Breast epithelium (tissue), 3 donors: ENCODE measurements around the gene SYT14.

Source experiments
- POLR2A ChIP-seq: fragments of 450-650 bp; IDR thresholded peaks from one replicate; pipeline ENCODE4 v1.6.1; 2016; ENCODE audit warnings: antibody characterized with exemption, mild to moderate bottlenecking, moderate library complexity
- POLR2AphosphoS5 ChIP-seq, 3 donors: sonication (generic); formaldehyde crosslinking; IDR thresholded peaks; one replicate each; pipeline ENCODE4 v1.6.1; 2017; ENCODE audit warnings: antibody characterized with exemption in 3 of 3
- TF ChIP-seq, protein P1 (sequence below), 3 donors: fragments of 450-650 bp; IDR thresholded peaks; one replicate each; pipeline ENCODE4 v1.5.1; 2016 to 2017; ENCODE audit warnings: antibody characterized with exemption in 3 of 3, mild to moderate bottlenecking in 3 of 3, moderate library complexity in 3 of 3

DNA sequence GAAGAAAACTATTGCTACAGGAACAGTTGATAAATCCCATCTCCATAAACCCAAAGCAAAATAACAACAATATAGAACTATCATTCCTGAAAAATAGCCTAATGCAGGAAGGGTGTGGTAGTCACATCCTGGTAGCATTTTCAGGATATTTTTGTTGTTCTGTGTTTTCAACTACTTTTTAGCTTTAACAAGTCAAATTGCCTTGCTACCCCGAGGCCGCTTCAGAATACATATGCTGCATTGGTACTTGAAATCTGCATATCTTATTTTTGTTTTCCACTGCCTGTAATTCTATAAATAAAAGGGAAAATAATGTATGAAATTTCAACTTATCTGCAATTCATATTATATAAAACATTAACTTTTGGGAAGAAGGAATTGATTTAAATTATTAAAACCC lies 36.8 kb upstream of the SYT14 start:
- TF ChIP-seq, protein P1, sequence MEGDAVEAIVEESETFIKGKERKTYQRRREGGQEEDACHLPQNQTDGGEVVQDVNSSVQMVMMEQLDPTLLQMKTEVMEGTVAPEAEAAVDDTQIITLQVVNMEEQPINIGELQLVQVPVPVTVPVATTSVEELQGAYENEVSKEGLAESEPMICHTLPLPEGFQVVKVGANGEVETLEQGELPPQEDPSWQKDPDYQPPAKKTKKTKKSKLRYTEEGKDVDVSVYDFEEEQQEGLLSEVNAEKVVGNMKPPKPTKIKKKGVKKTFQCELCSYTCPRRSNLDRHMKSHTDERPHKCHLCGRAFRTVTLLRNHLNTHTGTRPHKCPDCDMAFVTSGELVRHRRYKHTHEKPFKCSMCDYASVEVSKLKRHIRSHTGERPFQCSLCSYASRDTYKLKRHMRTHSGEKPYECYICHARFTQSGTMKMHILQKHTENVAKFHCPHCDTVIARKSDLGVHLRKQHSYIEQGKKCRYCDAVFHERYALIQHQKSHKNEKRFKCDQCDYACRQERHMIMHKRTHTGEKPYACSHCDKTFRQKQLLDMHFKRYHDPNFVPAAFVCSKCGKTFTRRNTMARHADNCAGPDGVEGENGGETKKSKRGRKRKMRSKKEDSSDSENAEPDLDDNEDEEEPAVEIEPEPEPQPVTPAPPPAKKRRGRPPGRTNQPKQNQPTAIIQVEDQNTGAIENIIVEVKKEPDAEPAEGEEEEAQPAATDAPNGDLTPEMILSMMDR (IDR thresholded peaks at IDR 0.05), result no peak
- TF ChIP-seq POLR2A (no peak), POLR2AphosphoS5 (IDR thresholded peaks at IDR 0.05) (no peak)
